ENCODE results near the gene RHOXF2B. TPM values are rescaled to one million over a fixed set of nuclear protein-coding genes. Genes with fewer than 3 reads are reported as not detected.
"Not testable (repeated sequence)": the region's sequence is repeated elsewhere in the genome, so short reads cannot be mapped to it uniquely, and the experiment has no call there.

Gene RHOXF2B
- total and polyA plus RNA-seq, 4 donors, result 0.12 TPM; not detected in 3

DNA sequence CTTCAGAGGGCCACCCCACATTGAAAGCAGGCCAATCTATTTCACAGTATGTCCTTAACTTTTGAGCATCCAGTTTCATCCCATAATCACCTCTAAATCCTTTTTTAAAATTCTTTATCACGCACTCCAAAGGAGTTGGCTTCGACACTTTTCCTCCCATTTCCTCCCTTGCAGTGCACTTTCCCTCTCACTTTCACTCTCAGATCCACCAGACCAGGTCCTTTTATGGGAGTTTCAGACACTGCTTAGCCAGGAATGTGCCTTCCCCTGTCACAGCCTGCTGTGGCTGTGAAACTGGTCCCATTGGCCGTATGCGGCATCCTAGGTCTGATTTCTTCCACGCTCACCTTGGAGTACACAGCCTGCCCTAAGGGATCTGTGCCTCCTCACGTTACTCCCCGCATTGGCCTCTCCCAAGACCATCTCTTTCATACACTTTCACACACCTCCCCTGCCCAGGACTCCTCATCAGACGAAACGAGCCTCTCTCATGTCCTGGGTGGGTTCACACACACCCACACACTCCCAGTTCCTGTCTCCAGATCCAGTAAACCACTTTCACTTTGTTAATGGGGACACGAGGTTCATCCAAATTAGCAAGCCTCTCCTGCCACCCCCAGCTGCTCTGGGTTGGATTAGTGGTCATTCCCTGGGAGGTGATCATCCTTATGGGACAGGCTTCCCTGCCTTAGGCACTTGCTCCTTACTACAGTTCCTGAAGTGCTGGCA lies 10.0 kb upstream of the RHOXF2B start:
- no peak overlapping the region for H3K4me3 ChIP-seq
- H3K9me3 ChIP-seq (ENCODE audit: control insufficient read depth in 4 of 4, insufficient read depth in 3 of 4, low read length in 3 of 4), result no peaks in the 10 kb centered on the region
- WGBS, 2 donors, result 60 to 71% methylated on average over 8 to 10 of the region's 10 CpGs
- peak overlapping the region in 1 of 2 donors; percentile 10 for H3K27ac ChIP-seq (ENCODE audit: low read depth in 1 of 2, low read length in 1 of 2)
- H3K9ac ChIP-seq (ENCODE audit: insufficient read depth in 1 of 2, low read length in 2 of 2), result no peak overlapping the region
- no peak for DNase-seq
- no peaks in the 10 kb centered on the region for H3K36me3 ChIP-seq (ENCODE audit: control insufficient read depth in 4 of 4, insufficient read depth in 4 of 4, low read length in 4 of 4)
- ATAC-seq (ENCODE audit: insufficient read depth, low FRiP score), result no peak
- no peaks in the 10 kb centered on the region for H3K4me1 ChIP-seq (ENCODE audit: control insufficient read depth in 5 of 5, insufficient read depth in 5 of 5, low read length in 5 of 5)
- peaks cover 0 to 3% (median 2%) of the 10 kb centered on the region in 3 donors for H3K27me3 ChIP-seq (ENCODE audit: control insufficient read depth in 3 of 3, insufficient read depth in 3 of 3, low read length in 2 of 3)
- TF ChIP-seq, protein P1, sequence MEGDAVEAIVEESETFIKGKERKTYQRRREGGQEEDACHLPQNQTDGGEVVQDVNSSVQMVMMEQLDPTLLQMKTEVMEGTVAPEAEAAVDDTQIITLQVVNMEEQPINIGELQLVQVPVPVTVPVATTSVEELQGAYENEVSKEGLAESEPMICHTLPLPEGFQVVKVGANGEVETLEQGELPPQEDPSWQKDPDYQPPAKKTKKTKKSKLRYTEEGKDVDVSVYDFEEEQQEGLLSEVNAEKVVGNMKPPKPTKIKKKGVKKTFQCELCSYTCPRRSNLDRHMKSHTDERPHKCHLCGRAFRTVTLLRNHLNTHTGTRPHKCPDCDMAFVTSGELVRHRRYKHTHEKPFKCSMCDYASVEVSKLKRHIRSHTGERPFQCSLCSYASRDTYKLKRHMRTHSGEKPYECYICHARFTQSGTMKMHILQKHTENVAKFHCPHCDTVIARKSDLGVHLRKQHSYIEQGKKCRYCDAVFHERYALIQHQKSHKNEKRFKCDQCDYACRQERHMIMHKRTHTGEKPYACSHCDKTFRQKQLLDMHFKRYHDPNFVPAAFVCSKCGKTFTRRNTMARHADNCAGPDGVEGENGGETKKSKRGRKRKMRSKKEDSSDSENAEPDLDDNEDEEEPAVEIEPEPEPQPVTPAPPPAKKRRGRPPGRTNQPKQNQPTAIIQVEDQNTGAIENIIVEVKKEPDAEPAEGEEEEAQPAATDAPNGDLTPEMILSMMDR (IDR thresholded peaks at IDR 0.05; ENCODE audit: control extremely low read depth, extremely low read depth), result no peak

DNA sequence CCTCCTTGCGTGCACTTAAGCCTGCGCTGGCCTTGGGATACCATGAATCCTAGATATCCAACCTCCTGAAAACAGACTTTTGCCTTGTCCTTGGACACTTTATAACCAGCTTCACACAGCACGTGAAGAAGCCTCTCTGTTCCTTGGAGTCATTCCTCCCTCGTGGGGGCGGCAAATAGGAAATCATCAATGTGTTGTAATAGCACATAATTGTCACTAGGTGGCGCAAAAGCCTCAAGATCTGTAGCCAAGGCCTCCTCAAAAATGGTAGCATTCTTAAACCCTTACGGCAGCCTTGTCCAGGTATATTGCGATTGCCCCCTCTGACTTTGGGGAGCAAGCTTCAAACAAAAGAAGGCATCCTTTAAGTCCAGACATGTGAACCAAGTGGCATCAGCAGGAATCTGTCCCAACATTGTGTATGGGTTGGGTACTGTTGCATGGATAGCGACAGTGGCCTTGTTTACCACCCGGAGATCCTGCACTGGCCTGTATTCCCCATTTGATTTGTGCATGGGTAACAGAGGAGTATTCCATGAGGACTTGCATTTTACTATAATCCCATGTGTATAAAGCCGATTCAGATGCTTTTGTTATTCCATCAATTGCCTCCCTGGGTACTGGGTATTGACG lies 8.2 kb upstream of the RHOXF2B start:
- not testable (repeated sequence) for H3K4me3 ChIP-seq; H3K27ac ChIP-seq (ENCODE audit: low read depth in 1 of 2, low read length in 1 of 2); H3K4me1 ChIP-seq (ENCODE audit: control insufficient read depth in 5 of 5, insufficient read depth in 5 of 5, low read length in 5 of 5); DNase-seq; H3K27me3 ChIP-seq (ENCODE audit: control insufficient read depth in 3 of 3, insufficient read depth in 3 of 3, low read length in 2 of 3); H3K9me3 ChIP-seq (ENCODE audit: control insufficient read depth in 4 of 4, insufficient read depth in 3 of 4, low read length in 3 of 4); H3K36me3 ChIP-seq (ENCODE audit: control insufficient read depth in 4 of 4, insufficient read depth in 4 of 4, low read length in 4 of 4); H3K9ac ChIP-seq (ENCODE audit: insufficient read depth in 1 of 2, low read length in 2 of 2); ATAC-seq (ENCODE audit: insufficient read depth, low FRiP score)
- no CpG with 5 or more reads among the region's 12 CpGs for WGBS, 2 donors

DNA sequence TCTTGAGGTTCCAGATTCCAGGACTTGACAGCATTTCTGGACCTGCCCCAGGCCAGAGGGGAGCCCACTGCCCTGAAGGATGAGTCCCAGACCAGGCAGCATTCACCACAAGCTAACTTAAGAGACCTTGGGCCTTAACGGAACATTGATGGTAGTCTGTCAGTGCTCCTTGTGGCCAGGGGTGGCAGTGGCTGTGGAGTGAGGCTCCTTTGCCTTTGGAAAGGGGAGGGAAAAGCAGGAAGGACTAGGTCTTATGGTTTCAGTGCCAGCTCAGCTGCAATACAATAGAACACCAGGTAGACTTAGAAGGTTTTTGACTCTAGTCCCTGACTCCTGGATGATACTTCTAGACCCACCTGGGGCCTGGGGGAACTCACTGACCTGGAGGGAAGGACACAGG lies 11.3 kb downstream of the RHOXF2B start:
- not testable (repeated sequence) for H3K36me3 ChIP-seq (ENCODE audit: control insufficient read depth in 4 of 4, insufficient read depth in 4 of 4, low read length in 4 of 4); H3K9me3 ChIP-seq (ENCODE audit: control insufficient read depth in 4 of 4, insufficient read depth in 3 of 4, low read length in 3 of 4); H3K4me3 ChIP-seq; H3K27ac ChIP-seq (ENCODE audit: low read depth in 1 of 2, low read length in 1 of 2); H3K4me1 ChIP-seq (ENCODE audit: control insufficient read depth in 5 of 5, insufficient read depth in 5 of 5, low read length in 5 of 5); ATAC-seq (ENCODE audit: insufficient read depth, low FRiP score); H3K9ac ChIP-seq (ENCODE audit: insufficient read depth in 1 of 2, low read length in 2 of 2); H3K27me3 ChIP-seq (ENCODE audit: control insufficient read depth in 3 of 3, insufficient read depth in 3 of 3, low read length in 2 of 3); DNase-seq
- 66 to 93% methylated on average over 1 of the region's 1 CpG for WGBS, 2 donors

DNA sequence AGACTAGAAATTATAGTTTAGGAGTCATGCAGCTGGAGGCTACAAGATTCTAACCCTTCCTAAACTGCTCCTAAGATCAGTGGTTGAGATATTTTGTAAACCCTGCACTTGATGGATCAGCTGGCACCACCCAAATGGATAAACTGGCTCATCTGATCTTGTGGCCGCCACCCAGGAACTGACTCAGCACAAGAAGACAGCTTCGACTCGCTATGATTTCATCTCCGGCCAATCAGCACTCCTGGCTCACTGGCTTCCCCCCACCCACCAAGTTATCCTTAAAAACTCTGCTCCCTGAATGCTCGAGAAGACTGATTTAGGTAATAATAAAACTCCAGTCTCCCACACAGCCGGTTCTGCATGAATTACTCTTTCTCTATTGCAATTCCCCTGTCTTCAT lies 34.8 kb downstream of the RHOXF2B start:
- no CpG with 5 or more reads among the region's 6 CpGs for WGBS, 2 donors
- not testable (repeated sequence) for H3K4me3 ChIP-seq; H3K9ac ChIP-seq (ENCODE audit: insufficient read depth in 1 of 2, low read length in 2 of 2); ATAC-seq (ENCODE audit: insufficient read depth, low FRiP score); H3K9me3 ChIP-seq (ENCODE audit: control insufficient read depth in 4 of 4, insufficient read depth in 3 of 4, low read length in 3 of 4); H3K27me3 ChIP-seq (ENCODE audit: control insufficient read depth in 3 of 3, insufficient read depth in 3 of 3, low read length in 2 of 3); H3K27ac ChIP-seq (ENCODE audit: low read depth in 1 of 2, low read length in 1 of 2); H3K36me3 ChIP-seq (ENCODE audit: control insufficient read depth in 4 of 4, insufficient read depth in 4 of 4, low read length in 4 of 4); DNase-seq; H3K4me1 ChIP-seq (ENCODE audit: control insufficient read depth in 5 of 5, insufficient read depth in 5 of 5, low read length in 5 of 5)

DNA sequence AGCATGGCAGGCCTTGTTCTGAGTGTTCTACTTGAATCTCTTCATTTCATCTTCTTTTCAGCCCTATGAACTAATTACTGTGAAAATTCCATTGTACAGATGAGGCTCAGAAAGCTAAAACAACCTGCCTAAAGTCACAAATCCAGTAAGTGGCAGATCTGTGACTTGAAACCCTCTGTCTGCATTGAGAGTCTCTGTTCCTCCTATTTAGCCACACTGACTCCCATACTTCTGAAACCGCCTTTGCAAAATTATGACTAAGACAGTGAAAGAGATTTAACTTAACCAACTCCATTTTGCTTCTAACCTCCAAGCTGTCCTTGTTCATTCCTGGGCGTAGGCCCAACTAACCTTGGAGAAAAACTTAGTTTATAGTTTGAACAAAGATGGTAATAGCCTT lies 35.2 kb downstream of the RHOXF2B start:
- no CpG with 5 or more reads among the region's 2 CpGs for WGBS, 2 donors
- H3K27me3 ChIP-seq (ENCODE audit: control insufficient read depth in 3 of 3, insufficient read depth in 3 of 3, low read length in 2 of 3); ATAC-seq (ENCODE audit: insufficient read depth, low FRiP score); H3K36me3 ChIP-seq (ENCODE audit: control insufficient read depth in 4 of 4, insufficient read depth in 4 of 4, low read length in 4 of 4); H3K9ac ChIP-seq (ENCODE audit: insufficient read depth in 1 of 2, low read length in 2 of 2); H3K27ac ChIP-seq (ENCODE audit: low read depth in 1 of 2, low read length in 1 of 2); H3K4me3 ChIP-seq; H3K4me1 ChIP-seq (ENCODE audit: control insufficient read depth in 5 of 5, insufficient read depth in 5 of 5, low read length in 5 of 5); DNase-seq; H3K9me3 ChIP-seq (ENCODE audit: control insufficient read depth in 4 of 4, insufficient read depth in 3 of 4, low read length in 3 of 4): not testable (repeated sequence)

DNA sequence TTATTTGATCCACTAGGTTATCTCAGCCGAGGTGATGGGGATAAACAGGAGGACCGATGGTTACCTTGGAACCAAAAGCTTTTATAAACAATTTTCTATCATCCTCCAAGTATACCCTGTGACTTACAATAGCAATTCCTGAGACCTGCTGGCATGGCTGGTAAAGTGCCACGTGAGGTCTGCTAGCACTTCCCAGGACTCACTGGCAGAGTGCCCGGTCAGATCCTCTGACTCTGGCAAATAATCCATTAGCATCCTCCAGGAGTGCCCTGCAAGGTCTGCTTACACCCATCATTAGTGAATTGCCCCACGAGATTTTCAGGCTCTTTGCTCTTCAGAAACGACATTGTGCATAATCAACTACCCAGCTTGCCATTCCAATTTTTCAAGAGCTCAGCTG lies 37.3 kb downstream of the RHOXF2B start:
- ATAC-seq (ENCODE audit: insufficient read depth, low FRiP score); H3K27ac ChIP-seq (ENCODE audit: low read depth in 1 of 2, low read length in 1 of 2); DNase-seq; H3K27me3 ChIP-seq (ENCODE audit: control insufficient read depth in 3 of 3, insufficient read depth in 3 of 3, low read length in 2 of 3); H3K36me3 ChIP-seq (ENCODE audit: control insufficient read depth in 4 of 4, insufficient read depth in 4 of 4, low read length in 4 of 4); H3K9me3 ChIP-seq (ENCODE audit: control insufficient read depth in 4 of 4, insufficient read depth in 3 of 4, low read length in 3 of 4); H3K4me1 ChIP-seq (ENCODE audit: control insufficient read depth in 5 of 5, insufficient read depth in 5 of 5, low read length in 5 of 5); H3K9ac ChIP-seq (ENCODE audit: insufficient read depth in 1 of 2, low read length in 2 of 2); H3K4me3 ChIP-seq: not testable (repeated sequence)
- no CpG with 5 or more reads among the region's 6 CpGs for WGBS, 2 donors

DNA sequence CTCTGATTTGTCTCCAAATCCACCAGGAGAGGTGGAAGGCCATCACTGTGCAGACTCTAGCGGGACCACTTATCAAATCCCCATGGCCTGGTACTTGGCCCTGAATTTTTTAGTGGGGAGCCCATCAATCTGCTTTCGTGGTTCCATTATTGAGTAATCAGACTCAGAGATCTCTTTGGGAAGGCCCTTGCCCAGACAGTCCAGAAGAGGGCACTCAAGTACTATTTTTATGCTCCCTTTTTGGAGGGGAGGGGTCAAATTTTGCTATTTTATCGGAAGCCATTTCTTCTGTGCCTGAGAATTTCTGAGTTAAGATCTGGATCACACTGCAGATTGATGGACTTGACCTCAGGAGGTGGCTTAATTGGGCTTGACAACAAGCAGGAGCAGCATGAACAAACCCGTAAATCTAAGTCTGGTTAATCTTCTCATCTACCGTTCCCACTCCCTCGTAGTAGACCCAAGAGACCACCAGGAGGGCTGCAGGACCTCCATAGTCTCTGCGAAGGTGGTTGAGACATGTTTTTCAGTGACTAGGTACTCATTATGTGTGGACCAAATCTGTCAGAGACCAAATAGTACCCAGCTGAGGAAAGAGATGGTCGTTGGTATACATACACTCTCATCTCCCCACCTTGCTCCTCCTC lies 38.3 kb downstream of the RHOXF2B start:
- not testable (repeated sequence) for H3K9me3 ChIP-seq (ENCODE audit: control insufficient read depth in 4 of 4, insufficient read depth in 3 of 4, low read length in 3 of 4); DNase-seq; H3K27ac ChIP-seq (ENCODE audit: low read depth in 1 of 2, low read length in 1 of 2); H3K36me3 ChIP-seq (ENCODE audit: control insufficient read depth in 4 of 4, insufficient read depth in 4 of 4, low read length in 4 of 4); H3K9ac ChIP-seq (ENCODE audit: insufficient read depth in 1 of 2, low read length in 2 of 2); H3K4me1 ChIP-seq (ENCODE audit: control insufficient read depth in 5 of 5, insufficient read depth in 5 of 5, low read length in 5 of 5); H3K27me3 ChIP-seq (ENCODE audit: control insufficient read depth in 3 of 3, insufficient read depth in 3 of 3, low read length in 2 of 3); H3K4me3 ChIP-seq
- no CpG with 5 or more reads among the region's 8 CpGs for WGBS, 2 donors
- ATAC-seq (ENCODE audit: insufficient read depth, low FRiP score), result peak; percentile 16
